Lower leg skin (tissue), 3 donors: Measurements from ENCODE around the gene SLC6A2.

ENCODE experiments used
- POLR2A ChIP-seq, 2 donors: fragments of 450-650 bp; IDR thresholded peaks; one replicate each; pipeline ENCODE4 v1.6.1; 2016 to 2017; ENCODE audit warnings: antibody characterized with exemption in 2 of 2, mild to moderate bottlenecking in 1 of 2, moderate library complexity in 1 of 2
- TF ChIP-seq, protein P1 (sequence below), 3 donors: fragments of 450-650 bp; IDR thresholded peaks; one replicate each; pipeline ENCODE4 v1.5.1; 2016; ENCODE audit warnings: antibody characterized with exemption in 3 of 3, mild to moderate bottlenecking in 3 of 3, moderate library complexity in 2 of 3

- TF ChIP-seq, protein P1, sequence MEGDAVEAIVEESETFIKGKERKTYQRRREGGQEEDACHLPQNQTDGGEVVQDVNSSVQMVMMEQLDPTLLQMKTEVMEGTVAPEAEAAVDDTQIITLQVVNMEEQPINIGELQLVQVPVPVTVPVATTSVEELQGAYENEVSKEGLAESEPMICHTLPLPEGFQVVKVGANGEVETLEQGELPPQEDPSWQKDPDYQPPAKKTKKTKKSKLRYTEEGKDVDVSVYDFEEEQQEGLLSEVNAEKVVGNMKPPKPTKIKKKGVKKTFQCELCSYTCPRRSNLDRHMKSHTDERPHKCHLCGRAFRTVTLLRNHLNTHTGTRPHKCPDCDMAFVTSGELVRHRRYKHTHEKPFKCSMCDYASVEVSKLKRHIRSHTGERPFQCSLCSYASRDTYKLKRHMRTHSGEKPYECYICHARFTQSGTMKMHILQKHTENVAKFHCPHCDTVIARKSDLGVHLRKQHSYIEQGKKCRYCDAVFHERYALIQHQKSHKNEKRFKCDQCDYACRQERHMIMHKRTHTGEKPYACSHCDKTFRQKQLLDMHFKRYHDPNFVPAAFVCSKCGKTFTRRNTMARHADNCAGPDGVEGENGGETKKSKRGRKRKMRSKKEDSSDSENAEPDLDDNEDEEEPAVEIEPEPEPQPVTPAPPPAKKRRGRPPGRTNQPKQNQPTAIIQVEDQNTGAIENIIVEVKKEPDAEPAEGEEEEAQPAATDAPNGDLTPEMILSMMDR (IDR thresholded peaks at IDR 0.05): no peak
- TF ChIP-seq POLR2A (IDR thresholded peaks at IDR 0.05): no peak
Observed at GRCh38 chr16:55685973-55686372, 30.2 kb downstream of the SLC6A2 start.
